HG02623 (cell line): Measurements from ENCODE around the gene LDHB.
"Not testable (repeated sequence)": the region's sequence is repeated elsewhere in the genome, so short reads cannot be mapped to it uniquely, and the experiment has no call there.

Experiments
- ATAC-seq: cut with Tn5 transposase; IDR thresholded peaks from one replicate; pipeline ENCODE4 v1.9.1; 2021; ENCODE audit warnings: moderate library complexity; ENCODE audit not compliant: unreplicated experiment

Gene LDHB

GRCh38 chr12:21614506-21614905 lies 43.1 kb downstream of the LDHB start:
- no peak for ATAC-seq

GRCh38 chr12:21613931-21614330 lies 43.7 kb downstream of the LDHB start:
- no peak for ATAC-seq

- no peak for ATAC-seq
Measured at GRCh38 chr12:21608196-21608595, 49.4 kb downstream of the LDHB start.

DNA sequence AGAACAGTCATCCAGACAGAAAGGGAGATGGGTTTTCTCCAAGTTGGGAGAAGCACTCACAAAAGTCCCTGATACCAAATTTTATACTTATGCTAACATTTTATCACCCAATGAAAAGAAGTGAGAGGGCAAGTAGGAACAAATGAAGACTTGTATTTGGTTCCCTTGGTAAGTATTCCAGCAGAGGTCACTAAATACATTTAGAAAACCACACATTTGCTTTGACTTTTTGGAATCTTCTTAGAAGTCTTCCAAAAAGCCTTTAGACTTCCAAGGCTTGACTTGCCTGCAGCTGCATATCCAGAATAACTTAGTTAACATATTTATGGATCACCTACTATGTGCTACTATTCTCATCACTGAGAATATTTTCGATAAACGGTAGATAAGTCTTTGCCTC lies 49.9 kb downstream of the LDHB start:
- ATAC-seq = no peak

DNA sequence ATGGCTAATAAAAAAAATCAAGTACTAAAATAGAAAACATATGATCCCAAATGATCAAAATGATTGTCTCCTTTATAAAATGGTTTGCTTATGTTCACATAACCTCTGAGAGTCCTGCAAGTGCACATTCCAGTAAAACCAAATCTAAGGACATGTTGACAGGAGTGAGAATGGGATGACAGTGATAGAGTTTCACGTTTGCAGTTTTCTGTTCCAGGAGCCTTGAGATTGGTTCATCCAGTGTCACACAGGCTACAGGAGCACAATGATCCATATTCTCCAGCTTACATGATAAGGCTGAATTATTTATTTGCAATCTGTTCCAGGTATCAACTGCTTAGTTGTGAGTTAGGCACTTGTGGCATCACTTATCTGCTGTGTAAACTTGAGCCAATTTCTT lies 51.5 kb downstream of the LDHB start:
- ATAC-seq = no peak

GRCh38 chr12:21604245-21605101 lies 53.2 kb downstream of the LDHB start, which contains the start of gene GYS2:
Gene GYS2 (minus strand): TSS chr12:21604847. CDS start chr12:21604592, 255 bp downstream.
- no peak for ATAC-seq

DNA sequence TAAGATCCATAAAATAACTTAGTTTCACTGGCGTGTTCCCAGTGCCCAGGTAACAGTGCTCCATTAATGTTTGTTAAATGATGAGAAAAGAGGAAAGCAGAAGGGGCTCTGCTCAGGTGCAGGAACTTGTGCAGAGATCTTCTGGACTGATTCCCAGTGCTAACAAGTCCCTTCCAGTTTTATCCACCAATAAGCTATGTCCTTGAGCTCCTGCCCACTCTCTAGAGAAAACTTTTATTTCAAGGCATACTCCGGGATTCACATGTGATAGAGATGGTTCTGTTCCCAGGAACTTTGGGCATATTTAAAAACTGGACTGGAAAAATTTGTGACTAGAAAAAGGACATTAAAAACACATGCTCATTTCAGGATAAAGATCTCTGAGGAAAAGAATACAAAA lies 54.9 kb downstream of the LDHB start:
- ATAC-seq = no peak

DNA sequence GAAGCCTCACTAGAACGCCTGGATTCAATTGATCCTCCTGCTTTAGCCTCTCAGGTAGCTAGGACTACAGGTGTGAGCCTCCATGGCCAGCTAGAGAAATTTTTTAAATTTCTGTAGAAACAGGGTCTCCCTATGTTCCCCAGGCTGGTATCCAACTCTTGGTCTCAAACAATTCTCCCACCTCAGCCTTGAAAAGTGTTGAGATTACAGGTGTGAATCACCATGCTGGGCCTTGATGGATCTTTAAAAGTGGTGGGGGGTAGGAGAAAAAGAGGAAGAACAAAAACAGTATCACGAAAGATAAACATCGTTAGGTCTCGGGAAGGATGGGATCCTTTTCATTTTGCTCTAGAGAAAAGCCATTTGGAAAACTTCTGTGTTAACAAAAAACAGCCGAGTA lies 57.4 kb downstream of the LDHB start:
- no peak for ATAC-seq

DNA sequence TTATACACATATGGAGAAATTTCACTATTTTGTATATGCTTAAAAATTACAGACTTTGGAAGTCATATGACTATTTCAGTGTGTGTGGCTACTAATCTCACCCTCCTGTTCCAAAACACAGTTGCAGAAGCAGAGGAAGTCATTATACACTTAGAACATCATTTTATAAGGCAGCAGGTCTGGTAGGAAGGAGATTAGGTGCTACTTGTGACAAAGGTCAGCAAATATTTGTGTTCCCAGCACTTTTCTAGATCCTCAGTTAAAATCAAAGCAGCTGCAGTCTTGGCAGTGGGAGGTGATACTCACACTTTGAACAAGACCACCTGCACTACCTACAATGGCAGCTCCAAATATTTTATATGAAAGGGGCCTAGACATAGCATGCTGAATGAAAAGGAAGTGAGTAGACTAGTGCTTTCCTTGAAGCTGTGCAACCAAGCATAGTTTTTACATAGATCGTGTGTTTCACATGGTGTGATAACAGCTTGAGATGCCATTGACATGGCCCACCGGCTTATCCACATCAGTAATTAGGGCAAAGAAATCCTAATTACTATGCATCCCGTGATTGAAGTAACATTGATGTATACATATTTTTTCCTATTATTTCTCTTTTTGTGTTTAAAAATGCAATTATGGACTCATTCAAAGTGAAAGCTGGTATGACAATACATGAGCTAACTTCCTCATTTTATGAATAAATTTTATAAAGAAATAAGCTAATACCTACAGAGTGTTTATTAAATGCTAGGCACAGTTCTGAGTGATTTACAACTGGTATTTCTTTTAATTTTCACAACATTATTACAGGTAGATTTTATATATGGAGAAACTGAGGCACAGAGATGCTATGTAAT lies 58.3 kb downstream of the LDHB start:
- no peak for ATAC-seq

GRCh38 chr12:21598651-21599050 lies 59.0 kb downstream of the LDHB start:
- no peak for ATAC-seq

DNA sequence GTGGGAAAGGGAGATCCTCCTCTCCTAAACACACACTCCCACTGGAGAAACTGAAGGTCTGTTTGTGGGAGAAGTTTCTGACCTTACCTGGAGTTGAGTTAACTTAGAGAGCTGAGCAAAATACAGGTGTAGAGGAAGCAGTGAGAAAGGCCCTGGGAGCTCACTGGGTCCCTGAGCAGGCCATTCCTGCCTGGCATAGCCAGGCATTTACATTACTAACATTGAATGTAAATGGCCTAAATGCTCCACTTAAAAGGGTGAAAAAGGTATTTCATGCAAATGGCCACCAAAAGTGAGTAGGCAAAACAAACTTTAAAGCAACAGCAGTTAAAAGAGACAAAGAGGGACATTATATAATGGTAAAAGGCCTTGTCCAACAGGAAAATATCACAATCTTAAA lies 62.3 kb downstream of the LDHB start:
- not testable (repeated sequence) for ATAC-seq

DNA sequence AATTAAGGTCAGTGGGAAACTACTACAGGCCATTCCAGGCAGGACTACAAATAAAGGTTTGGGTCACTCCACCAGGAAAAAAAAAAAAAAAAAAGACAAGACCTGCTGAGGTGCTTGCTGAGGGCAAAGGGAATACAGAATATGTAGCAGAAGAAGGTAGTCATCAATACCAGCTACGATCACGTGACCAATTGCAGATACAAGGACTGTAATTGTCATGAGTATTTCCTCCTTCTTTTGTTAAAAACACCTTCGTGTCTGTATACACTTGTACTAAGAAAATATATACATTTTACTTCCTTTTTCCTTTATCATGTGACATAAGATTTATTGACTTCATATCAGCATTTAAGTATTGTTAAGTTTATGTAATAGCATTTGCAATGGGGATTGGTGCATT lies 72.2 kb downstream of the LDHB start:
- ATAC-seq = no peak
